ENCODE measurements around the gene HOXB8.

The HOXB8 gene

GRCh38 chr17:48575066-48575582 lies 40.0 kb downstream of the HOXB8 start:
- no peak for DNase-seq (ENCODE audit: low spot score)
- in situ Hi-C loops (cut with MboI; ENCODE audit: low sequenced_read_pairs, unreplicated experiment): no loop called here
- no peak for TF ChIP-seq CTCF (IDR thresholded peaks at IDR 0.05; ENCODE audit: borderline replicate concordance, control extremely low read depth, extremely low read depth, insufficient read depth, missing control alignments)

GRCh38 chr17:48574505-48575065 lies 40.5 kb downstream of the HOXB8 start:
- no peak for DNase-seq (ENCODE audit: low spot score)
- in situ Hi-C loops (cut with MboI; ENCODE audit: low sequenced_read_pairs, unreplicated experiment): no loop called here
- no peak for TF ChIP-seq CTCF (IDR thresholded peaks at IDR 0.05; ENCODE audit: borderline replicate concordance, control extremely low read depth, extremely low read depth, insufficient read depth, missing control alignments)

DNA sequence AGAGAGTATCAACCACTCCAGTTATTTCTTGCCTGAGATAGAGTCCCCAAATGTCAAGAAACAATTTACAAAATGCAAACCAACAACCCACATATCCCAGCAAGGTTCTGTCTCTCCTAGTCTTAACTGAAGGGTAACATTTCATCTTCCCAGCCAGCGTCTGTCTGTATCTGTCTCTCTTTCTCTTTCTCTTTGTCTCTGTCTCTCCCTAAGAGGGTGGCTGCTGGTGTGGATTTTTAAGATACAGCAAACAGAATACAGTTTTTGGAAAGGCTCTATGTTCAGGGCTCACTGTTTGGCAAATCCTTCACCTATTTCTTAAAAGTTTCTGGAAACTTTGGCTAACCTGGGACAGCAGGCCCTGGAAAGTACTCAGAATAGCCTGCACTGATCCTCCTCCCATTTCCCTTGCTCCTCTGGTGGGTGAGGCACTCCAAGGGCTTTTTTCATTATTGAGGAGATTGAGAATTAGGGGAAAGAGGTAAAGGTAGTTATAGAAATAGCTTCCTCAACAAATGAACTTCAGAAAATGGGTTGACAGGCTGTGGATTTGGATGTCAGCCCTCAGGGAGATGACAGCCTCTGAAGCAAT lies 43.2 kb downstream of the HOXB8 start:
- no peak for TF ChIP-seq CTCF (IDR thresholded peaks at IDR 0.05; ENCODE audit: borderline replicate concordance, control extremely low read depth, extremely low read depth, insufficient read depth, missing control alignments)
- no peak for DNase-seq (ENCODE audit: low spot score)
- in situ Hi-C loops (cut with MboI; ENCODE audit: low sequenced_read_pairs, unreplicated experiment): no loop called here

- DNase-seq (ENCODE audit: low spot score): no peak
- no peak for TF ChIP-seq CTCF (IDR thresholded peaks at IDR 0.05; ENCODE audit: borderline replicate concordance, control extremely low read depth, extremely low read depth, insufficient read depth, missing control alignments)
- in situ Hi-C loops (cut with MboI; ENCODE audit: low sequenced_read_pairs, unreplicated experiment): no loop called here
These were observed 43.9 kb downstream of the HOXB8 start for GRCh38 chr17:48571024-48571818.

DNA sequence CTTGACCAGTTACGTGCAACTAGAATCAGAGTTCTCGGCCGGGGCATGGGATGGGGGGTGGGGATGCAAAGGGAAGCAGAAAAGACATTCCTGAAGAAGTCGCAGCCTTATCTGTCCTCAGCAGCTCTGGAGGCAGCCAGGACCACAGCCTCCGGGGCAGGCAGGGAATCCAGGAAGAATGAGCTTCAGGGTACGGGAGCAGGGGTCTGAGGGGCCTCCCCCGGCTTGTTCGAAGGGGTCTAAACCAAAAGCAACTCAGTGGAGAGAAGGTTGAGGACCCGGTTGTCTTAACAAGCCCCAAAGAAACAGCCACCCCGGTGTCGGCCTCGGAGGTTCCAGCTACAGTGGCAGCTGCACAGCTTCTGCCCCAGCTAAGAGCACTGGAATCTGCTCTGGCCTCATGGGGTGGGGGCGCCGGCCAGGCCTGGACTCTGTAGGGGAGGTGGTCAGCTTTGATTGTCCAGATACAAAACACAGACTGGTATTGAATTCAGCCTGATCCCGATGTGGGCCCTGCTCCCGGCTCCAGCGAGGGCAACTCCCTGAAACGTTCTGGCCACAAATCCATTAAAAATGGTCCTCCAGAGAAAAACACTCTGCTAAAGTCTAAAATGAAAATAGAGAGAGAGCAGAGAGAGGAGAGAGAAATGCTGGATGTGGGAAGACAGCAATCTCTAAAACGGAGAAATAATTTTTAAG lies 44.6 kb downstream of the HOXB8 start:
- DNase-seq (ENCODE audit: low spot score): no peak
- in situ Hi-C loops (cut with MboI; ENCODE audit: low sequenced_read_pairs, unreplicated experiment): no loop called here
- TF ChIP-seq CTCF (IDR thresholded peaks at IDR 0.05; ENCODE audit: borderline replicate concordance, control extremely low read depth, extremely low read depth, insufficient read depth, missing control alignments): no peak

DNA sequence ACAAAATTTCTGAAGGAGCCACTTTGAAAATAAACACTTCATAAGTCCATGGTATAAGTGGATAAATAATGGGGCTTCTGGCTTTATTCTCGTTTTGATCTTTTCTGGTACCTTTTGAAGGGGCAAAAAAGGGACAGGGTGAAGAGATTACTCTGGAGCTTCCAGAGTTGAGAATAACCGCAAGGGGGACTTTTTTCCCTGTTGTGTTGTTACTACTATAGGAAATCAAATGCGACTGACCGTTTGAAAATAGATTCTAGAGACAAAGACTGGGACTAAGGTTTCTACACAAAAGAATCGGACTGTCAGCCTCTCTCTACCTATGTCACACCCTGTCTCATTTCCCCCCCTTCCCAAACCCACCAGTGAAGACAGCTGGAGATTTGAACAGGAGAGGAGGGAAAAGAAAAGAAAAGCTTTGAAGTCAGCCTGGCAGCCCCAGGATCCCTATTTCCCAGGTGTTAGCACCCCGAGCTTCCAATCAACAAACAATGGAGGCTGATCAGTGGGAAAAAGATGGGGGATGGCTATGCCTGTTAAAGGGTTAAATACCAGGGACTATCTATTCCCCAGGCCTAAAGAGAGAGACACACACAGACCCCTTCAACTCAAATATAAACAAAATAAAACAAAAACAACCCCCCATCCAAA lies 45.3 kb downstream of the HOXB8 start:
- in situ Hi-C loops (cut with MboI; ENCODE audit: low sequenced_read_pairs, unreplicated experiment): no loop called here
- no peak for TF ChIP-seq CTCF (IDR thresholded peaks at IDR 0.05; ENCODE audit: borderline replicate concordance, control extremely low read depth, extremely low read depth, insufficient read depth, missing control alignments)
- no peak for DNase-seq (ENCODE audit: low spot score)

Measured in GM13976 (cell line).